K562 (cell line): ENCODE results near the gene TFRC. TPM values are rescaled to one million over a fixed set of nuclear protein-coding genes. Genes with fewer than 3 reads are reported as not detected.

ENCODE experiments used
- CEBPG ChIP-seq, 3 experiments: fragments of 200-800 bp in 1 of 3; sonication (Bioruptor generic) in 1 of 3; sonication (generic) in 1 of 3; formaldehyde crosslinking in 1 of 3; IDR thresholded peaks in 2 of 3; conservative IDR thresholded peaks in 1 of 3; 2 replicates each; pipeline versions ENCODE4 v1.6.1 to v1.8.0; 2016 to 2022; ENCODE audit warnings: missing compliant biosample characterization in 2 of 3, missing genetic modification characterization in 2 of 3, mild to moderate bottlenecking in 1 of 3, missing genetic modification reagents in 1 of 3
- CTCF ChIP-seq, 3 experiments: IDR thresholded peaks in 2 of 3; conservative IDR thresholded peaks in 1 of 3; 2 replicates each; pipeline ENCODE4 v1.5.1; 2011 to 2012; ENCODE audit warnings: low read length in 3 of 3, mild to moderate bottlenecking in 3 of 3, control low read depth in 2 of 3, improper control_type of control experiment in 1 of 3, inconsistent platforms in 1 of 3, low read depth in 1 of 3, mixed read lengths in 1 of 3, moderate library complexity in 1 of 3; ENCODE audit not compliant: insufficient read depth in 2 of 3
- HDGF ChIP-seq: fragments of 450-650 bp; IDR thresholded peaks from 2 replicates; pipeline ENCODE4 v1.6.1; 2016
- HNRNPL ChIP-seq: fragments of 200-400 bp; formaldehyde crosslinking; IDR thresholded peaks from 2 replicates; pipeline ENCODE4 v1.6.1; 2017; ENCODE audit warnings: low read depth, mild to moderate bottlenecking, low read length
- KAT2B ChIP-seq: IDR thresholded peaks from one replicate; pipeline ENCODE4 v1.6.1; 2012; ENCODE audit warnings: low read depth, mild to moderate bottlenecking, control low read depth, inconsistent platforms, low read length, moderate library complexity
- L3MBTL2 ChIP-seq: fragments of 450-650 bp; IDR thresholded peaks from 2 replicates; pipeline ENCODE4 v1.6.1; 2016; ENCODE audit warnings: mild to moderate bottlenecking, moderate library complexity
- MED1 ChIP-seq: sonication (generic); formaldehyde crosslinking; IDR thresholded peaks from 2 replicates; pipeline ENCODE4 v1.8.1; 2023; ENCODE audit warnings: missing genetic modification reagents, borderline replicate concordance
- NCOA1 ChIP-seq: fragments of 450-650 bp; IDR thresholded peaks from 2 replicates; pipeline ENCODE4 v1.6.1; 2016; ENCODE audit warnings: low read depth
- PHB ChIP-seq: fragments of 250-450 bp; sonication (Bioruptor Pico); IDR thresholded peaks from 2 replicates; pipeline ENCODE4 v1.5.0; 2021
- RBM34 ChIP-seq: fragments of 200-400 bp; formaldehyde crosslinking; IDR thresholded peaks from 2 replicates; pipeline ENCODE4 v1.6.1; 2018; ENCODE audit warnings: low read length, borderline replicate concordance; ENCODE audit not compliant: insufficient read depth
- SRSF9 ChIP-seq: fragments of 200-400 bp; formaldehyde crosslinking; IDR thresholded peaks from 2 replicates; pipeline ENCODE4 v1.6.1; 2017; ENCODE audit warnings: low read depth, low read length, borderline replicate concordance
- XRCC3 ChIP-seq: fragments of 450-650 bp; IDR thresholded peaks from 2 replicates; pipeline ENCODE4 v1.6.1; 2017; ENCODE audit warnings: mild to moderate bottlenecking, moderate library complexity
- ZC3H4 ChIP-seq: sonication (generic); formaldehyde crosslinking; IDR thresholded peaks from 2 replicates; pipeline ENCODE4 v1.9.0; 2021; ENCODE audit warnings: missing genetic modification reagents, borderline replicate concordance
- ZHX1 ChIP-seq: fragments of 150-350 bp; conservative IDR thresholded peaks from 2 replicates; pipeline ENCODE4 v1.6.1; 2014; ENCODE audit warnings: low read length
- ZKSCAN3 ChIP-seq: fragments of 250-450 bp; sonication (Bioruptor Pico); IDR thresholded peaks from 2 replicates; pipeline ENCODE4 v1.4.0; 2020
- ZMIZ1 ChIP-seq, 2 experiments: fragments of 150-350 bp in 1 of 2; IDR thresholded peaks; 2 replicates each; pipeline ENCODE4 v1.6.1; 2012 to 2016; ENCODE audit warnings: low read depth in 2 of 2, low read length in 2 of 2, mild to moderate bottlenecking in 1 of 2, moderate library complexity in 1 of 2
- ZNF253 ChIP-seq: fragments of 250-450 bp; sonication (Bioruptor Pico); conservative IDR thresholded peaks from 2 replicates; pipeline ENCODE4 v1.6.1; 2021; ENCODE audit warnings: mild to moderate bottlenecking
- ZNF316 ChIP-seq: fragments of 450-650 bp; IDR thresholded peaks from 2 replicates; pipeline ENCODE4 v1.6.1; 2016
- ZNF75A ChIP-seq: fragments of 450-650 bp; formaldehyde crosslinking; IDR thresholded peaks from 2 replicates; pipeline ENCODE4 v1.4.0; 2020; ENCODE audit warnings: mild to moderate bottlenecking
- polyA plus RNA-seq, 8 experiments: library from polyadenylated mRNA; depleted of rRNA in 4 of 8; stranded (reverse) in 5 of 8; unstranded in 3 of 8; fragments of >200 nt; fragmentation: Nextera tagmentation in 2 of 8; fragmentation: Illumina TruSeq in 1 of 8; extraction: Ambion mirVana in 2 of 8; extraction: Trizol in 1 of 8; gene quantifications; 2 replicates each; pipeline versions ENCODE4 v1.2.1 to v1.2.3, GENCODE V29; 2011 to 2014; ENCODE audit warnings: inconsistent platforms in 1 of 8, missing spikeins in 1 of 8
- total RNA-seq, 7 experiments: library from RNA; depleted of rRNA in 6 of 7; stranded (reverse); fragments of >200 nt in 6 of 7; fragmentation: Illumina TruSeq in 2 of 7; extraction: Trizol in 2 of 7; gene quantifications; 2 replicates each; pipeline versions ENCODE4 v1.2.1 to v1.2.3, GENCODE V29; 2011 to 2021; ENCODE audit warnings: low replicate concordance in 1 of 7

Gene TFRC
- total and polyA plus RNA-seq, 9 of the 15 experiments (the other 6 are each of a cell fraction or from before 2014, with no cell fraction given) = 149 to 679 (median 332) TPM

GRCh38 chr3:196081834-196082618 lies at the start of gene TFRC (continued):
- TF ChIP-seq CEBPG (CRISPR knock-in tag; IDR thresholded peaks at IDR 0.05) = 0 out of 2 replicates have a peak, but pooled peaks have one; percentile 22
- TF ChIP-seq CEBPG (tag; conservative IDR thresholded peaks at IDR 0.05 in 1 of 2, IDR thresholded peaks at IDR 0.05 in 1 of 2) = no peak
- TF ChIP-seq ZMIZ1 (IDR thresholded peaks at IDR 0.05; ENCODE audit: low read depth in 2 of 2, low read length in 2 of 2) = peak in 1 of 2 experiments; percentile 82; a peak in 1 of 4 replicates
- TF ChIP-seq SRSF9 = no peak
- no peak for TF ChIP-seq RBM34
- no peak for TF ChIP-seq MED1 (CRISPR knock-in tag)
- peak; percentile 88 for TF ChIP-seq HNRNPL
- TF ChIP-seq ZNF316 = no peak
- no peak for TF ChIP-seq ZC3H4 (CRISPR knock-in tag)
- peak; percentile 91; the same call in 1 of the 2 replicates for TF ChIP-seq PHB
- TF ChIP-seq ZNF75A = no peak
- no peak for TF ChIP-seq XRCC3
- TF ChIP-seq KAT2B = no peak
- no peak for TF ChIP-seq ZHX1
- no peak; a peak in 1 of 6 replicates for TF ChIP-seq CTCF (IDR thresholded peaks at IDR 0.05 in 2 of 3, conservative IDR thresholded peaks at IDR 0.05 in 1 of 3; ENCODE audit: insufficient read depth in 2 of 3, low read depth in 1 of 3, low read length in 3 of 3)
- TF ChIP-seq NCOA1 = no peak
- TF ChIP-seq HDGF = no peak
- no peak for TF ChIP-seq ZKSCAN3 (CRISPR knock-in tag)
- TF ChIP-seq ZNF253 (CRISPR knock-in tag) = no peak
- TF ChIP-seq L3MBTL2 = peak; percentile 91
